NCI-H2196 (cell line): Measurements from ENCODE around the gene ZNF234.
"Not testable (repeated sequence)": the region's sequence is repeated elsewhere in the genome, so short reads cannot be mapped to it uniquely, and the experiment has no call there.

Experiments used
- DNase-seq: peaks from one replicate; lab custom pipeline; 2025; ENCODE audit not compliant: unreplicated experiment; lab: John Stamatoyannopoulos, UW

ZNF234 gene

DNA sequence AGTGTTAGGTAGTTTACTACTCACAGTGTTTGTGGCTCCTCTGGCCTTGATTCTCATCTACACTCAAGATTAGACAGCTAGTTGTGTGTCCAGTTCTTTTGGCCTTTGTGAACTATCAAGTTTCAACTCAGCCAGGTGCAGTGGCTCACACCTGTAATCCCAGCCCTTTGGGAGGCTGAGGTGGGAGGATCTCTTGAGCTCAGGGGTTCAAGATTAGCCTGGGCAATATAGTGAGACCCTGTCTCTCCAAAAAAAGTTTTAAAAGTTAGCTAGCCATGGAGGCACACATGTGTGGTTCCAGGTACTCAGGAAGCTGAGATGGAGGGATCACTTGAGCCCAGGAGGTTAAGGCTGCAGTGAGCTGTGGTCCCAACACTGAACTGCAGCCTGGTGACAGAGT lies 39.6 kb downstream of the ZNF234 start:
- DNase-seq, result no peak

DNA sequence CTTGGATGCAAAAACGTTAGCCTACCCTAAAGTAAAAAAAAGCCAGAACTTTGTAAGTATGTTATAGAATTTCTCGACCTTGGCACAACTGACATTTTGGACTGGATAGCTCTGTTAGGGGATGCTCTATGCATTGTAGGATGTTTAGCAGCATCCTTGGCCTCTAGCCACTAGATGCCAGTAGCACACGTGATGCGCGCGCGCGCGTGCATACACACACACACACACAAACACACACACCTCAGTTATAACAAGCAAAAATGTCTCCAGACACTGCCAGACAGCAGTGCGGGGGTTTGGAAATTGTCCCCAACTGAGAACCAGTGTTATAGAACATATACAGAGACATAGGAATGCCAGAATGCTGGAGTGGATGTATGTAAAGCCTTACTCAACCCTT lies 40.8 kb downstream of the ZNF234 start:
- no peak for DNase-seq

DNA sequence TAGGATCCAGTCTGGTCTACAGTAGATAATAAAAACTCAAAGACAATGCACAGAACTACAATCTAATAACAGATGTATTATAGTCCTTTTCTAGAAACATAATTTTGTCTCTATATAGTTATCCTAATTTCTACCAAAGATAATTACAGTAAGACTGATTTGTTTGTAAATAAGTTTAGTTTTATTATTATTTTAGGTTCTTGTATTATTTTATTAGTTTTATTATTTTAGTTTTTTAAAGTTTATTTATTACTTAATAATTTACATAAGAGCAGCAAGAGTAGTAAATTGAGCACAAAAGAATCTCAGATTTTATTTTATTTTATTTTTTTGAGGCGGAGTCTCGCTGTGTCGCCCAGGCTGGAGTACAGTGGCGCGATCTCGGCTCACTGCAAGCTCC lies 48.7 kb downstream of the ZNF234 start:
- no peak for DNase-seq

DNA sequence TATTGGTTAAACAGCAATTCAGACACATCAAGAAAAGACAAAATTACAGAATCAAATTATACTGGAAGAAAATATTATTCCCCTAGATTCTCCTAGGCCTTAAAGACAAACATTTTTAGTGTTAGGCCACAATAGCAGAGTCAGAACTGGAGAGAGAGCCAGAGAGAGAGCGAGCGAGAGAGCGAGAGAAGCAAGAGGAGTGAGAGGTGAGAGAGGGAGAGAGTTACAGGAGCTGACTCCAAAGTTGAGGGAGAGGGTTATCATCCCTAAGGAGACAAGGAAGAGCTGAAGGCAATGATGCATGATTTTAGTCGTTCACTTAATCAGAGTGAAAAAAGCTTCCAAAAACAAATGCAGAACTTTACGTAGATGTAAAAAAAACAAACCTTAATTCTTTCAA lies 50.8 kb downstream of the ZNF234 start:
- no peak for DNase-seq

DNA sequence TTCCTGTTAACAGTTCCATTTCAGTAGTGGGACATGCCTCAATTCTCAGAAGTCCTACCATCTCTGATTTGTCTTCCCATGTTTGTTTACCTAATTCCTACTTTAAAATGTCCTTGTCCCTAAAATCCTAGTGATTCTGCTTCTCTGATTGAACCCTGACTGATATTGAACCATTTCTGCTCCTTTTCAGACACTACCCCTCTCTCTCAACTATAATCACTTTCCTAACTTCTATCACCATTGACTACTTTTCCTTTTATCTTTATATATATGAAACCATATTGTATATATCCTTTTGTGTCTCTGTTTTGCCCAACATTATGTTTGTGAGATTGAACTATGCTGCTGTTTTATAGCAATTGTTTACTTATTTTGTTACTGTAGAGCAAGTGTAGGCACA lies 55.4 kb downstream of the ZNF234 start:
- DNase-seq, result no peak

DNA sequence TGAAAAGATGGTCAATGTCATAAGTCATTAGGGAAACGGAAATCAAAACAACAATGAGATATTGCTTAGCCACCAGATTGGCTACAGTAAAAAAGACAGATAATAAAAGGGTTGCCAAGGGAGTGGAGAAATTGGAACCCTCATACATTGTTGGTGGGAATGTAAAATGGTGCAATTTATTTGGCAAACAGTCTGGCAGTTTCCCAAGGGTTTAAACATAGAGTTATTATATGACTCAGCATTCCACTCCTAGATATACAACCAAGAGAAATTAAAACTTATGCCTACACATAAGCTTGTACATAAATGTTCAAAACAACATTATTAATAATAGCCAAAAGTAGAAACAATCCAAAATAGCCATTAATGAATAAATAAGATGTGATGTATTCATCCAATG lies 61.1 kb downstream of the ZNF234 start:
- DNase-seq, result no peak

DNA sequence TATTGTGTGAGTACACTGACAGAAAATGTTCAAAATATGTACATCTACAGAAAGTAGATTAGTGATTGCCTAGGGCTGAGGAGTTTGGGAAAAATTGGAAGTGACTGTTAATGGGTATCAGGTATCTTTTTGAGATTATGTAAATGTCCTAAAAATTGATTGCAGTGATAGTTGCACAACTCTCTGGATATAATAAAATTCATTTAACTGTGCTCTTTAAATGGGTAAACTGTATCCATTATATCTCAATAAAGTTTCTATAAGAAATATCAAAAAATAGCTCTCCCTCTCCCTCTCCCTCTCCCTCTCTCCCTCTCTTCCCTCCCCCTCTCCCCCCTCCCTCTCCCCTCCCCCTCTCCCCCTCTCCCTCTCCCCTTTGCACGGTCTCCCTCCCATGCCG lies 61.6 kb downstream of the ZNF234 start:
- no peak for DNase-seq

DNA sequence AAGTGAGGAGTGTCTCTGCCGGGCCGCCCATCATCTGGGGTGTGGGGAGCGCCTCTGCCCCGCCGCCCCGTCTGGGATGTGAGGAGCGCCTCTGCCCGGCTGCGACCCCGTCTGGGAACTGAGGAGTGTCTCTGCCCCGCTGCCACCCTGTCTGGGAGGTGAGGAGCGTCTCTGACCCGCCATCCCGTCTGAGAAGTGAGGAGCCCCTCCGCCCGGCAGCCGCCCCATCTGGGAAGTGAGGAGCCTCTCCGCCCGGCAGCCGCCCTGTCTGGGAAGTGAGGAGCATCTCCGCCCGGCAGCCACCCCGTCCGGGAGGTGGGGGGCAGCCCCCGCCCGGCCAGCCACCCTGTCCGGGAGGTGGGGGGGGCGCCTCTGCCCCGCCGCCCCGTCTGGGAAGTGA lies 62.5 kb downstream of the ZNF234 start:
- DNase-seq, result not testable (repeated sequence)

DNA sequence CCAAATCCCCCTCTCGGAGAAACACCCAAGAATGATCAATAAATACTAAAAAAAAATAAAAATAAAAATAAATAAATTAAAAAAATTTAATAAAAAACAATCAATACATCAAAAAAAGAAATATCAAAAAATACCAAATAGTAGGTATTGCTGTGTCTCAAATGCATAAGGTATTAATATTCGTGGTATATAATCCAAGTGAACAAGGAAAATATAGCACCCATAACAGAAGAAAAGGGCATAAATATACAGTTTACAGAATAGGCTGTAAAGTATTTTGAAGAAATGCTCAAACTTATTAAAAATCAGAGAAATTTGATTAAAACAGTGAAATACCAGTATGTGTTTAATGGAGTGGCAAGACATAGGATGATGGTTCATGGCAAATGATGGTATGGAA lies 63.4 kb downstream of the ZNF234 start:
- DNase-seq, result no peak

DNA sequence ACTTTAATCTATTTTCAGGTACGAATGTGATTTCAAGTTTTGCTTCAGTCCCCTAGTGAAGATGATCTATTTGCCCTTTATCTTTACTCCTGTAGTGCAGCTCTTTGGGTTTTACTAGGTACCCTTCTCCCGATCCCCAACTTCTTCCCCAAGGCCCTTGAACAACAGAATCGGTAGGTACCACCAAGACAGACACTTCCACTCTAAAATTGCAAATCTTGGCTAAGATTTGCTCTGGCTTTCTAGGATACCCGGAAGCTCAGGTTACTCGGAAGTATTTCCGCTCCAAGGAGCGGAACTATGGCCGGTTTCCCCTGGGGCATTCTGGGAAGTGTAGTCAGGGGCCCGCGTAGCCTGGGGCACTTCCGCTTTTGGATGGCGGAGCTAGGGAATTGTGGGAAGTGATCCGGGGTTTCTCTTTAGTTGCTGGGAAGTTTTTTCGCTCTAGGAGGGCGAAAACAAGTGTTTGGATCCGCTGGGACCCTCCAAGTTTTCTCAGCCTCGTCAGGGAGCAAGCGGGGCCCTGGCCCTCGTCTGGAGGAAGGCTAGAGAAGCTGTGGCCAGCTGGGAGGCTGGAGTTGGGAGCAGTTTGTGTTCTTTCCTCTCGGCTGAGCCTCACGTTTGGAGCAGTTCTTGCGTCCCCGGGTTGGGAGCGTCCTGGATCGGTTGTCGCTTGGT lies 65.9 kb downstream of the ZNF234 start:
- peak; percentile 77 for DNase-seq
